ENCODE data around the gene OR10H4. TPM values are rescaled to one million over a fixed set of nuclear protein-coding genes. Genes with fewer than 3 reads are reported as not detected.

The OR10H4 gene
- total and polyA plus RNA-seq, 9 donors: not detected

Other genes starting within 250 kb of the OR10H4 start
- gene OR10H2, start 221.0 kb upstream of the OR10H4 start, total RNA-seq: not detected
- not detected for gene OR10H2, start 221.0 kb upstream of the OR10H4 start, polyA plus RNA-seq (ENCODE audit: insufficient read depth in 1 of 8, insufficient read length in 8 of 8, low replicate concordance in 1 of 8)
- gene OR10H3, start 211.0 kb upstream of the OR10H4 start, total RNA-seq: not detected
- gene OR10H3, start 211.0 kb upstream of the OR10H4 start, polyA plus RNA-seq (ENCODE audit: insufficient read depth in 1 of 8, insufficient read length in 8 of 8, low replicate concordance in 1 of 8): not detected
- not detected for gene OR10H5, start 161.3 kb upstream of the OR10H4 start, total RNA-seq
- under 1 TPM in 7 of 8 donors, not detected in 1; 0.02 to 0.12 (median 0.06) TPM for gene OR10H5, start 161.3 kb upstream of the OR10H4 start, polyA plus RNA-seq (ENCODE audit: insufficient read depth in 1 of 8, insufficient read length in 8 of 8, low replicate concordance in 1 of 8)
- not detected for gene OR10H1, start 133.3 kb upstream of the OR10H4 start, total RNA-seq
- under 1 TPM in 5 of 8 donors, not detected in 3; 0.02 to 0.05 (median 0.04) TPM for gene OR10H1, start 133.3 kb upstream of the OR10H4 start, polyA plus RNA-seq (ENCODE audit: insufficient read depth in 1 of 8, insufficient read length in 8 of 8, low replicate concordance in 1 of 8)
- not detected for gene CYP4F2, start 50.9 kb upstream of the OR10H4 start, total RNA-seq
- under 1 TPM in 1 of 8 donors, not detected in 7; 0.79 TPM for gene CYP4F2, start 50.9 kb upstream of the OR10H4 start, polyA plus RNA-seq (ENCODE audit: insufficient read depth in 1 of 8, insufficient read length in 8 of 8, low replicate concordance in 1 of 8)
- gene CYP4F11, start 14.5 kb upstream of the OR10H4 start, total RNA-seq: not detected
- not detected for gene CYP4F11, start 14.5 kb upstream of the OR10H4 start, polyA plus RNA-seq (ENCODE audit: insufficient read depth in 1 of 8, insufficient read length in 8 of 8, low replicate concordance in 1 of 8)
- gene TPM4, start 127.5 kb downstream of the OR10H4 start, total RNA-seq: 211 TPM
- gene TPM4, start 127.5 kb downstream of the OR10H4 start, polyA plus RNA-seq (ENCODE audit: insufficient read depth in 1 of 8, insufficient read length in 8 of 8, low replicate concordance in 1 of 8): 100 to 1,000 TPM; 181 to 338 (median 218) TPM
- gene RAB8A, start 162.9 kb downstream of the OR10H4 start, total RNA-seq: 17.5 TPM
- gene RAB8A, start 162.9 kb downstream of the OR10H4 start, polyA plus RNA-seq (ENCODE audit: insufficient read depth in 1 of 8, insufficient read length in 8 of 8, low replicate concordance in 1 of 8): 10 to 100 TPM; 31.9 to 59.1 (median 42.5) TPM
- gene HSH2D, start 194.7 kb downstream of the OR10H4 start, total RNA-seq: 0.13 TPM
- under 1 TPM; 0.21 to 0.78 (median 0.38) TPM for gene HSH2D, start 194.7 kb downstream of the OR10H4 start, polyA plus RNA-seq (ENCODE audit: insufficient read depth in 1 of 8, insufficient read length in 8 of 8, low replicate concordance in 1 of 8)
- not detected for gene CIB3, start 224.5 kb downstream of the OR10H4 start, total RNA-seq
- gene CIB3, start 224.5 kb downstream of the OR10H4 start, polyA plus RNA-seq (ENCODE audit: insufficient read depth in 1 of 8, insufficient read length in 8 of 8, low replicate concordance in 1 of 8): under 1 TPM in 2 of 8 donors, not detected in 6; 0.23 to 0.41 TPM
- gene FAM32A, start 236.4 kb downstream of the OR10H4 start, total RNA-seq: 78.5 TPM
- gene FAM32A, start 236.4 kb downstream of the OR10H4 start, polyA plus RNA-seq (ENCODE audit: insufficient read depth in 1 of 8, insufficient read length in 8 of 8, low replicate concordance in 1 of 8): 10 to 100 TPM; 56.6 to 89.9 (median 71.9) TPM
- gene AP1M1, start 248.9 kb downstream of the OR10H4 start, total RNA-seq: 33.2 TPM
- 10 to 100 TPM; 38.9 to 56.0 (median 50.0) TPM for gene AP1M1, start 248.9 kb downstream of the OR10H4 start, polyA plus RNA-seq (ENCODE audit: insufficient read depth in 1 of 8, insufficient read length in 8 of 8, low replicate concordance in 1 of 8)